Measurements from ENCODE around the gene FYCO1. TPM values are rescaled to one million over a fixed set of nuclear protein-coding genes. Genes with fewer than 3 reads are reported as not detected.

The FYCO1 gene
- total RNA-seq, 2 experiments from 2014 or later = 21.7 to 22.6 TPM

DNA sequence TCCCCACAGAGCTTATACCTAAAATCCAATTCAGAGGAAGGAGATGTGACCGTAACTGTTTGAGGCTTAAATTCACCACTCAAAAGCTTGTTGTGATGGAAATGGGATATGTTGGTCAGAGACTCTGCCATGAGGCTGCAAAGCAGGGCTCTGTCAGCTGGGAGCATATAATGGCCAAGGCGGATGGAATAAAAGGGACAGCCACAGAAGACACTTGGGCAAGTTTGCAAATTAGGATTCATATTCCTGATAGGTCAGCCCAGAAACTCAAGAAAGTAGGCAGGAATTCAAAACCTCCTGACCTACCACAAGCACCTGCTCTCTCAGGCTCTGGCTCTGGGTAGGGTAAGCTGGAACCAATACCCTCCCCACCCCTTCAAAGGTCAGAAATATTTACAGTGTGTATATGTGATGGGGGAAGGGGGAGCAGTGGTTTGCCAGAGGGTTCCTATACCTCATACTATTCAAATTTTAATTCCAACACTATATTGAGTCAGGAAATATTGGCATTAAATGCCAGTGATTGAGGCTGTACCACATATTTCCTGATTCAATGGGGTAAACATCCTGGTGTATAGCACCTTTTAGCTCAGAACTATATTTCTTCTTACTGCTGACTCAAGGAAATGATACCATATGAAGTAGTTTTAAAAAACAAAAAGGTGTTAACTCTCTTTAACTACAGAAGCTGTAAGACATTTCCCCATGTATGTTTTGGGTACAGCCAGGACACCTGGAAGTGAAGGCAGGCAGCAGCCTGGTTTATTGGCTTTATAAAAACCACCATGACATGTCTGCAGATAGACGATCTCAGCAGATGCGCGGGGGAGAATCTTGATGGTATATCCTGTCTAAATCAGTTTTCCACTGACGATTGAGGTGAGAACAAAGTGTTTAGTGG is 19.2 kb downstream of the FYCO1 start:
- H3K9me3 Mint-ChIP-seq = no peaks in the 10 kb centered on the region
- H3K27ac Mint-ChIP-seq = peak overlapping the region; percentile 89
- ChIA-PET CTCF (interaction anchor here (0.9 to 5.1 kb wide), 5 partner anchors 11 to 38 kb away, joined by 3 to 20 read pairs (median 3); no protein-coding TSS in a partner anchor), POLR2A (interaction anchor here (0.7 to 11.4 kb wide), 10 partner anchors 10 to 394 kb away, joined by 3 to 177 read pairs (median 12); partner anchors contain the start of genes CCR5, CXCR6 and FYCO1)
- H3K27me3 Mint-ChIP-seq = no peaks in the 10 kb centered on the region
- peaks cover 86% of the 10 kb centered on the region for H3K36me3 Mint-ChIP-seq (ENCODE audit: low read depth)
- H3K4me3 Mint-ChIP-seq = no peak overlapping the region
- peak; percentile 49 for DNase-seq
- H3K4me1 Mint-ChIP-seq = peaks cover 92% of the 10 kb centered on the region

DNA sequence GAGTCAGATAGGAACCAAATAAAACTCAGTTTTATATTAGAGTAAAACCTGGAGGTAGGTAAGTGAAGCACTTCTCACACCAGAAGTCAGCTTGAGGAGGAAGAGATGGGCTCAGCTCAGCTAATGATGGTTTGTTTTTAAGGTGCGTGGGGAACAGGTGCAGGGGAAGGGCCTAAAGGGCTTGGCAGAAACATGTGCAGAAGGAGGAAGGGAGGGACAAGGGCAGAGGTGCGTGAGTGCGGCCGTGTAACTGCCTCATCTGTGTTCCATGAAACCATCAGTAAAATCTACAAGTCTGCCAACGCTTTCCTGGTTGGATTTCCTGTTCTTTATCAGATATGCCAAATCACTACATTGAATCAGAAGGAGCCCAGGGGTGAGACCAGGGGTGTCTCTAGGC is 19.9 kb downstream of the FYCO1 start:
- peaks cover 91% of the 10 kb centered on the region for H3K4me1 Mint-ChIP-seq
- ChIA-PET CTCF (interaction anchor here (0.9 to 5.1 kb wide), 2 partner anchors 10 to 18 kb away, joined by 3 to 20 read pairs; no protein-coding TSS in a partner anchor), POLR2A (interaction anchor here (1.3 to 11.4 kb wide), 6 partner anchors 9 to 395 kb away, joined by 3 to 177 read pairs (median 39); partner anchors contain the start of genes CCR5, CXCR6 and FYCO1)
- H3K27ac Mint-ChIP-seq = peak overlapping the region; percentile 89
- H3K4me3 Mint-ChIP-seq = no peak overlapping the region
- no peaks in the 10 kb centered on the region for H3K9me3 Mint-ChIP-seq
- H3K27me3 Mint-ChIP-seq = no peaks in the 10 kb centered on the region
- no peak for DNase-seq
- H3K36me3 Mint-ChIP-seq (ENCODE audit: low read depth) = peaks cover 84% of the 10 kb centered on the region

DNA sequence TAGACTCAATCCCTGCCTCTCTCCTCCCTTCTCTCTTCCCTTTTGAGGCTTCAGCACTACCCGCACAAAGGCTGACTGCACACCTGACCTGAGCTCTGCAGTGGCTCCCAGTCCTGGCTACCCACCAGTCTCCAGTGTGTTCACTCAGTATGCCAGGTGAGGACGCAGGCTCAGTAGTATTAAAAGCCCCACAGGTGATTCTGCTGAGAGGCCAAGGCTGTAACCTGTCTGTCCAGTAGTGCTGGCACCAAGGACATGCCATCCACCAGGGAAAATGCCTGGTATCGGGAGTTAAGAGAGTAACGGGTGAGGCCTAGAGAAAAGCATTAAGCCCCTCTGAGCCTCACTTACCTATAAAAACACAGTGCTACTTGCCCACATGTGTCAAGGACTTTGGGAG is 20.9 kb downstream of the FYCO1 start:
- H3K4me1 Mint-ChIP-seq = peaks cover 86% of the 10 kb centered on the region
- H3K27ac Mint-ChIP-seq = peak overlapping the region; percentile 89
- POLR2A ChIA-PET = interaction anchor here (0.8 to 11.4 kb wide), 4 partner anchors 9 to 396 kb away, joined by 3 to 177 read pairs (median 4); partner anchors contain the start of genes CCR5 and FYCO1
- H3K4me3 Mint-ChIP-seq = no peak overlapping the region
- DNase-seq = no peak
- CTCF ChIA-PET = interaction anchor here (5.1 kb wide), 1 partner anchor 9 kb away, joined by 20 read pairs; no protein-coding TSS in a partner anchor
- H3K36me3 Mint-ChIP-seq (ENCODE audit: low read depth) = peaks cover 86% of the 10 kb centered on the region
- no peaks in the 10 kb centered on the region for H3K9me3 Mint-ChIP-seq
- H3K27me3 Mint-ChIP-seq = no peaks in the 10 kb centered on the region

DNA sequence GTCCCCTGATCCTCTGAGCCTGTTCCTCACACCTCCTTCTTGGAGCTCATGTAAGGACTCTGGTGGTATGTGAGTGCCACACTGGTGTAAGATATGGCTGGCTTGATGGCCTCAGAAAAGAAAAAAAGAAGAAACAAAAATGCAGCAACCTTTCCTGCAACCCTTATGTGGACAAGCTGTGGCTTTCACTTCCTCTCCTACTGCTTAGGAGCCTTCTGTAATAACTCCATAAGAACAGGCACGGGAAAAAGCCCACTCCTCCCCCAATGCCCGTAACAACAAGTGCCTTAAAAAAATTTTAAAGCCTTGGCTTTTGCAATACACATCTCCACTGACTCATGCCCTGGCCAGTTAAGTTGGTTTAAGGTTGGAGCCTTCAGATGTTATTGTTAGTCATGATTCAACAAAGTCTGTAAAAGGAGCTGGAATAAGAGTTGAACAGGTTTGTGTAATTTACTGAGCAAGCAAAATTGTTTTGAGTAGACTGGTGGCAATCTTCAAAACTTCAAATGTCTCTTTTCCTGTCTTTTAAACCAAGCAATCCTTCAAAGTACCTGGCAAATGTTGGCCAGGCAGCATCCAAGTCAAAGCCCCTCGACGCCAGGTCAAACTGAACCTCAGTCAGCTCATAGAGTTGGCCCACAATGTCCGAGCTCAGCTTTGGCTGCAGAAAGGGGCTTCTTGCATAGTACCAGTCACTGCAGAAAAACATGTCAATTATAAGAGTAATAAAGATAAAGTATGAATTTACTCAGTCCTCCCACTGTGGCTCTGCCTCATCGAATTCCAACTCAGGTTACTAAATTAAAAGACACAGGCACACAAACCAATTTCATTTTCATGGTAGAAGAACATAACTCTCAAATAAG is 22.9 kb downstream of the FYCO1 start:
- H3K4me3 Mint-ChIP-seq = no peak overlapping the region
- POLR2A ChIA-PET = interaction anchor here (0.9 to 1.9 kb wide), 10 partner anchors 7 to 313 kb away, joined by 3 to 12 read pairs (median 4); partner anchors contain the start of gene CXCR6
- H3K4me1 Mint-ChIP-seq = peaks cover 83% of the 10 kb centered on the region
- peak overlapping the region; percentile 72 for H3K27ac Mint-ChIP-seq
- DNase-seq = no peak
- no peaks in the 10 kb centered on the region for H3K9me3 Mint-ChIP-seq
- CTCF ChIA-PET = interaction anchor here (1.7 kb wide), 1 partner anchor 34 kb away, joined by 6 read pairs; no protein-coding TSS in a partner anchor
- peaks cover 84% of the 10 kb centered on the region for H3K36me3 Mint-ChIP-seq (ENCODE audit: low read depth)
- H3K27me3 Mint-ChIP-seq = no peaks in the 10 kb centered on the region

DNA sequence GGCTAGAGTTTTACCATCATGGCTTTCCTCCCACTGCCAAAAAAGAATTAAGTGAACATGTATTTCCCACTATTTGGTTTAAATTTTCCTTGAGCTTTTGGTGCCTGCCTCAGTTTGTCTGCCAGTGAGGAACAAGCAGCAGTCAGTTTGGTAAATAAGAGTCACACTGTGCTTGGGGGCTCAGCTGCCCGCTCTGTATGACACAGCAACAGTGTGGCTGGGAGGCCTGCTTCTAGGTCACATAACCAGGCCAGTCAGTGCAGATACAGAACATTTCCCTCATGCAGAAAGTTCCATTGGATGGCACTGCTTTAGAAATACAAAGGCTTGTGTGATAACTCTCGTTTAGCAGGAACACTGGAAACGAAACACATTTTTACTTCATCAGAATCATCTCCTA is 25.7 kb downstream of the FYCO1 start:
- peaks cover 84% of the 10 kb centered on the region for H3K4me1 Mint-ChIP-seq
- H3K9me3 Mint-ChIP-seq = no peaks in the 10 kb centered on the region
- H3K36me3 Mint-ChIP-seq (ENCODE audit: low read depth) = peaks cover 88% of the 10 kb centered on the region
- H3K27ac Mint-ChIP-seq = no peak overlapping the region
- H3K27me3 Mint-ChIP-seq = no peaks in the 10 kb centered on the region
- DNase-seq = no peak
- ChIA-PET POLR2A (interaction anchor here (1.2 to 10.4 kb wide), 3 partner anchors 9 to 27 kb away, joined by 3 to 119 read pairs (median 76); partner anchors contain the start of gene FYCO1), CTCF (no interaction called here)
- H3K4me3 Mint-ChIP-seq = no peak overlapping the region

DNA sequence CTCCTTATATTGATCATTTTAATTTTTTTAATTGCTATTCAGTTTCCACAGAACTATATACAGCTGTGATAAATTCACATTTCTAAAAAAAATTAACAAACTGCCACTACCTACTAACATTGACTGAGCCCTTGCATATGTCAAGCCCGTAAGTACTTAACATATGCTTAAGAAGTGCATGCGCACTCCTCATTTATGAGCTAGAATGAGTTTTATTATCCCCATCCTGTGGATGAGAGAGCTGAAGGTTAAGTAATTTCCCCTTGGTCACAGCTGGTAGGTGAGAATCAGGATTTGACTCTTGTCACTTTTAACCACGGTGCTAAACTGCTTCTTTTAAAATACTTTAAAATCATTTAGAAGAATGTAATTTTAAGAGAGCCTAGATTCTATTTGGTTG is 26.5 kb downstream of the FYCO1 start:
- DNase-seq = no peak
- H3K4me3 Mint-ChIP-seq = no peak overlapping the region
- H3K4me1 Mint-ChIP-seq = peaks cover 85% of the 10 kb centered on the region
- no peak overlapping the region for H3K27ac Mint-ChIP-seq
- ChIA-PET CTCF (interaction anchor here (1.3 to 6.1 kb wide), 3 partner anchors 18 to 110 kb away, joined by 3 to 52 read pairs (median 3); no protein-coding TSS in a partner anchor), POLR2A (interaction anchor here (0.6 to 10.4 kb wide), 5 partner anchors 10 to 116 kb away, joined by 3 to 119 read pairs (median 10); partner anchors contain the start of gene FYCO1)
- no peaks in the 10 kb centered on the region for H3K9me3 Mint-ChIP-seq
- no peaks in the 10 kb centered on the region for H3K27me3 Mint-ChIP-seq
- peaks cover 88% of the 10 kb centered on the region for H3K36me3 Mint-ChIP-seq (ENCODE audit: low read depth)

DNA sequence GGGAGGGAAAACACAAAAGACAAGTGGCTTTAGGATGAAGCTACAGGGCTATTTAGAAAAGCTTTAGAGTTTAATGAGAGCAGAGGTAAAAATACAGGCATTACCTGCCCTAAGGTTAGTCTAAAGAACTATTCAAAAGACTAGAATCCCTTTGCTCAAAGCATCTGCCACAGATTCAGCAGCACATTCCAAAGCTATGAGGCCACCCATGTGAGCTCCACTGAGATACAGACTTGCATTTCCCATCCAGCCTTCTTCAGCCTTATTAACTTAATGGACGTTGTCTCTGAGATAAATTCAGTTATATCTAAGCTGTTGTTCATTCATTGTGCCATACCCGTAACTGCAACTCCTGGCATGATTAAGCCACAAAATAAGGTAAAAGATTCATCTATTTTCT is 26.9 kb downstream of the FYCO1 start:
- no peaks in the 10 kb centered on the region for H3K9me3 Mint-ChIP-seq
- no peak overlapping the region for H3K27ac Mint-ChIP-seq
- H3K4me3 Mint-ChIP-seq = no peak overlapping the region
- no peak for DNase-seq
- ChIA-PET CTCF (interaction anchor here (1.3 to 6.1 kb wide), 3 partner anchors 18 to 110 kb away, joined by 3 to 52 read pairs (median 3); no protein-coding TSS in a partner anchor), POLR2A (interaction anchor here (0.6 to 10.4 kb wide), 6 partner anchors 10 to 116 kb away, joined by 3 to 119 read pairs (median 7); partner anchors contain the start of gene FYCO1)
- H3K36me3 Mint-ChIP-seq (ENCODE audit: low read depth) = peaks cover 91% of the 10 kb centered on the region
- H3K4me1 Mint-ChIP-seq = peaks cover 88% of the 10 kb centered on the region
- H3K27me3 Mint-ChIP-seq = no peaks in the 10 kb centered on the region

DNA sequence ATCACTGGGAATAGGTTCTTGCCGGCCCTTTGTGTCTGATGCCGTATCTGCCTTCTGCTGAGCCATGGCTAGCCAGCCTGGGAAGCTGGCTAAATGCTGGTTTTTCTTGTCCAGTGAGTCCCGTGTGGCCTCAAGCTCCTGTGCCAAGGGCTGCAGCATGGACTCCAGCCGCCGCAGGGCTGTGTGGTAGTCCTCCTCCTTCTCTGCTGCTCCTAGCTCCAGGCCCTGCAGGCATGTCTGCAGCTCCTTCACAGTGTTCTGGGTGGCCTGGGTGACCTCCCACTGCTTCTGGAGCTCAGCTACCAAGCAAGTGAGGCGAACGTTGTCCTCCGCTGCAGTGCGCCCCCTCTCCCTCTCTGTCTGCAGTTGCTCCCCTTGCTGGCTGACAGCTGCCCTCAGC is 27.5 kb downstream of the FYCO1 start:
- H3K36me3 Mint-ChIP-seq (ENCODE audit: low read depth) = peaks cover 91% of the 10 kb centered on the region
- H3K4me3 Mint-ChIP-seq = no peak overlapping the region
- no peak for DNase-seq
- no peak overlapping the region for H3K27ac Mint-ChIP-seq
- H3K9me3 Mint-ChIP-seq = no peaks in the 10 kb centered on the region
- POLR2A ChIA-PET = interaction anchor here (0.7 to 10.4 kb wide), 6 partner anchors 10 to 101 kb away, joined by 3 to 119 read pairs (median 8); partner anchors contain the start of gene FYCO1
- H3K4me1 Mint-ChIP-seq = peaks cover 88% of the 10 kb centered on the region
- H3K27me3 Mint-ChIP-seq = no peaks in the 10 kb centered on the region
- CTCF ChIA-PET = interaction anchor here (0.5 to 6.1 kb wide), 4 partner anchors 17 to 459 kb away, joined by 3 to 52 read pairs (median 6); no protein-coding TSS in a partner anchor

DNA sequence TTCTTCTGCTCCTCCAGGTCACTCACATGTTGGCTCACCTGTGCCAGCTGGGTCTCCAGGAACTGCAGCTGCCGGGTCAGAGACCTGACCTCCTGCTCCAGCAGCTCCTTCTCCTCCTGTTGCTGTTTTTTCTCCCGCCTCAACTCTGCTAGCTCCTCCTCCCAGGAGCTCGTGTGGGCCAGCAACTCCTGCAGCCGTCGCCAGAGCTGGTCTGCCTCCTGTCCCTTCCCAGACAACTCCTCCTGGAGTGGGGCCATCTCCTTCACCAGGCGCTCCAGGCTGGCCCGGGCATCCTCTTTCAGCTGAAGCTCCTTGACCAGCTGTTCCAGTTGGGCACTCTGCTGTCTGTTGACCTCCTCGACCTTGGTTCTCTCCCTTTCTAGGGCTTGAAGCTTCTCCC is 27.9 kb downstream of the FYCO1 start:
- no peaks in the 10 kb centered on the region for H3K27me3 Mint-ChIP-seq
- no peak overlapping the region for H3K4me3 Mint-ChIP-seq
- DNase-seq = no peak
- peaks cover 91% of the 10 kb centered on the region for H3K36me3 Mint-ChIP-seq (ENCODE audit: low read depth)
- H3K9me3 Mint-ChIP-seq = no peaks in the 10 kb centered on the region
- H3K4me1 Mint-ChIP-seq = peaks cover 88% of the 10 kb centered on the region
- ChIA-PET CTCF (interaction anchor here (0.5 to 6.1 kb wide), 4 partner anchors 17 to 459 kb away, joined by 3 to 52 read pairs (median 6); no protein-coding TSS in a partner anchor), POLR2A (interaction anchor here (1.6 to 10.4 kb wide), 4 partner anchors 9 to 27 kb away, joined by 6 to 119 read pairs (median 43); partner anchors contain the start of gene FYCO1)
- peak overlapping the region; percentile 23 for H3K27ac Mint-ChIP-seq

DNA sequence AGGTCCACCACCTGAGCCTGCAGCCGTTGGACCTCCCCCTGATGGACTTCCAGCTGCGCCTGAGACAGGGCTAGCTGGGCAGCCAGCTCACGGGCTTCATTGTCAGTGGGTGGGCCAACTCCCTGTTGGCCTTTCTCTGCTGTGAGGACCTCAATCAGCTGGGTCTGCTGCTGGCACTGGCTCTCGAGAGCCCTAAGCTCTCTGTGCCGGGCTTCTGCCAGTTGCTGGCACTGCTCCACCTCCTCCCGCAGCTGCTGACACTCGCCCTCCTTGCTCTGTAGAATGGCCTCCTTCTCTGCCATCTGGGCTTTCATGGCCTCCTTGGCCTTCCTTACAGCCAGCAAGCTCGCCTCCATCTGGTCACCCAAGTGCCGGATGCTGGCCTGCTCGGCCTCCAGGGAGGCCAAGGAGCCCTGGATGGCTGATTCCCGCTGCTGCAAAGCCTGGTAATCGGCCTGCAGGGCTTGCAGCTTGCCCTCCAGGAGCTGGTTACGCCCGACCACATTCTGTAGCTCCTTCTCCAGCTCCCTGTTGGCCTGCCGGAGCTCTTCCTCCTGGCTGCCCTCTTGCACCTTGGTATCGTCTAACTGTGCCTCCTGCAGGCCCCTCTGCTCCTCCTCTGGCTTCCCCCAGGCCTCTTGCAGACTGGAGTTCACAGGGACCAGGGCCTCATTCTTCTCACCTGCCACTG is 28.5 kb downstream of the FYCO1 start:
- CTCF ChIA-PET = interaction anchor here (3.6 to 6.1 kb wide), 2 partner anchors 9 to 112 kb away, joined by 20 to 52 read pairs; no protein-coding TSS in a partner anchor
- no peaks in the 10 kb centered on the region for H3K27me3 Mint-ChIP-seq
- H3K9me3 Mint-ChIP-seq = no peaks in the 10 kb centered on the region
- no peak overlapping the region for H3K4me3 Mint-ChIP-seq
- POLR2A ChIA-PET = interaction anchor here (0.6 to 10.4 kb wide), 7 partner anchors 9 to 441 kb away, joined by 3 to 119 read pairs (median 6); partner anchors contain the start of genes CXCR6 and FYCO1
- peaks cover 89% of the 10 kb centered on the region for H3K4me1 Mint-ChIP-seq
- H3K36me3 Mint-ChIP-seq (ENCODE audit: low read depth) = peaks cover 93% of the 10 kb centered on the region
- peak overlapping the region; percentile 23 for H3K27ac Mint-ChIP-seq
- DNase-seq = no peak

DNA sequence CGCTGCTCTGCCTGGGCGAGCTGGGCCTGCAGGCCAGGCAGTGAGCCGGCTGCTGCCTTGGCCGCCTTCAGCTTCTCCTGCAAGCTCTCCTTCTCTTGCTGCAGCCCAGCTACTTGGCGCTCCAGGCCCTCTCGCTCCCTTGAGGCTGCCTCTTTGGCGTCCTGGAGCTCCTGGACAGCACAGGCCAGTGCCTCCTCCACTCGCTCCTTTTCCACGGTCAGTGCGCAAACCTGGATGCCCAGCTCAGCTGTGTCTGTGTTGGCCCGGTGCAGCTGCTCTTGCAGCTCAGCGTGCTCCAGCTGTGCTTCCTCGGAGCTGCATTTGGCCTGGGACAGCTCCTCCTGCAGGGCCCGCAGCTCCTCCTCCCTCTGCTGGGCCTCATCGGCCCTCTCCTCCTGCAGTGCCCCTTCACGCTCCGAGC is 29.2 kb downstream of the FYCO1 start:
- peak overlapping the region; percentile 83 for H3K27ac Mint-ChIP-seq
- peaks cover 90% of the 10 kb centered on the region for H3K4me1 Mint-ChIP-seq
- POLR2A ChIA-PET = interaction anchor here (0.5 to 10.4 kb wide), 9 partner anchors 8 to 983 kb away, joined by 3 to 119 read pairs (median 4); partner anchors contain the start of genes CXCR6 and FYCO1
- H3K9me3 Mint-ChIP-seq = no peaks in the 10 kb centered on the region
- CTCF ChIA-PET = interaction anchor here (0.9 to 6.1 kb wide), 5 partner anchors 10 to 403 kb away, joined by 3 to 52 read pairs (median 18); no protein-coding TSS in a partner anchor
- peaks cover 94% of the 10 kb centered on the region for H3K36me3 Mint-ChIP-seq (ENCODE audit: low read depth)
- no peak for DNase-seq
- H3K27me3 Mint-ChIP-seq = no peaks in the 10 kb centered on the region
- H3K4me3 Mint-ChIP-seq = no peak overlapping the region
